Endothelial cell (in vitro differentiated cells): ENCODE data around the gene BCL2. TPM values are rescaled to one million over a fixed set of nuclear protein-coding genes. Genes with fewer than 3 reads are reported as not detected.
A peak's percentile ranks its signal among the peaks of the same experiment; 100 is the strongest.

ENCODE experiments used
- DNase-seq: peaks from one replicate; pipeline ENCODE4 v3.0.0; 2021; ENCODE audit warnings: low spot score
- H3K27ac Mint-ChIP-seq: one replicate; pipeline ENCODE4 v1.8.0; 2021; ENCODE audit warnings: mixed read lengths, inconsistent platforms; ENCODE audit not compliant: unreplicated experiment
- H3K27me3 Mint-ChIP-seq: one replicate; pipeline ENCODE4 v1.8.0; 2021; ENCODE audit warnings: mild to moderate bottlenecking, moderate library complexity, mixed read lengths, inconsistent platforms; ENCODE audit not compliant: unreplicated experiment
- H3K36me3 Mint-ChIP-seq: one replicate; pipeline ENCODE4 v1.8.0; 2021; ENCODE audit warnings: mild to moderate bottlenecking, low read depth, mixed read lengths, inconsistent platforms; ENCODE audit not compliant: unreplicated experiment
- H3K4me1 Mint-ChIP-seq: one replicate; pipeline ENCODE4 v1.8.0; 2021; ENCODE audit warnings: mild to moderate bottlenecking, mixed read lengths, inconsistent platforms; ENCODE audit not compliant: unreplicated experiment
- H3K4me3 Mint-ChIP-seq: one replicate; pipeline ENCODE4 v1.8.0; 2021; ENCODE audit warnings: mild to moderate bottlenecking, mixed read lengths, inconsistent platforms; ENCODE audit not compliant: unreplicated experiment
- H3K9me3 Mint-ChIP-seq: one replicate; pipeline ENCODE4 v1.8.0; 2021; ENCODE audit warnings: mixed read lengths, inconsistent platforms; ENCODE audit not compliant: unreplicated experiment
- CTCF ChIP-seq: fragments of 200-600 bp; sonication (generic); IDR thresholded peaks from one replicate; pipeline ENCODE4 v1.5.0; 2021; ENCODE audit warnings: antibody characterized with exemption; ENCODE audit not compliant: unreplicated experiment
- total RNA-seq: library from RNA; stranded (reverse); fragmentation: NEBNext Ultra II Directional; extraction: Animal tissue kit (Norgen Biotek cat#: 25700); gene quantifications from one replicate; pipeline ENCODE4 v1.2.1, GENCODE V29; 2021; ENCODE audit not compliant: unreplicated experiment

BCL2 gene
- total RNA-seq, 1 donor from 2014 or later = 9.2 TPM

- peaks cover 27% of the 10 kb centered on the region for H3K4me1 Mint-ChIP-seq
Measured at GRCh38 chr18:63157293-63158011, 162.1 kb downstream of the BCL2 start.

GRCh38 chr18:63155910-63156773 lies 163.4 kb downstream of the BCL2 start:
- TF ChIP-seq CTCF = no peak
- peaks cover 24% of the 10 kb centered on the region for H3K4me1 Mint-ChIP-seq
- DNase-seq = no peak
- H3K27ac Mint-ChIP-seq = no peak overlapping the region
- H3K4me3 Mint-ChIP-seq = no peak overlapping the region
- no peaks in the 10 kb centered on the region for H3K9me3 Mint-ChIP-seq
- H3K36me3 Mint-ChIP-seq = no peaks in the 10 kb centered on the region
- H3K27me3 Mint-ChIP-seq = no peaks in the 10 kb centered on the region

More at GRCh38 chr18:63157293-63158011, 162.1 kb downstream of the BCL2 start:
- no peak for TF ChIP-seq CTCF
- DNase-seq = no peak
- Mint-ChIP-seq H3K36me3 (no peaks in the 10 kb centered on the region), H3K9me3 (no peaks in the 10 kb centered on the region), H3K4me3 (no peak overlapping the region), H3K27me3 (peaks cover 2% of the 10 kb centered on the region), H3K27ac (no peak overlapping the region)

- H3K4me3 Mint-ChIP-seq = no peak overlapping the region
- TF ChIP-seq CTCF = peak; percentile 70
- H3K36me3 Mint-ChIP-seq = no peaks in the 10 kb centered on the region
- peaks cover 17% of the 10 kb centered on the region for H3K4me1 Mint-ChIP-seq
- peak; percentile 82 for DNase-seq
- no peaks in the 10 kb centered on the region for H3K27me3 Mint-ChIP-seq
- no peak overlapping the region for H3K27ac Mint-ChIP-seq
- H3K9me3 Mint-ChIP-seq = no peaks in the 10 kb centered on the region
Measured at GRCh38 chr18:63155169-63155852, 164.3 kb downstream of the BCL2 start.

GRCh38 chr18:63154350-63155152 lies 165.0 kb downstream of the BCL2 start:
- peak overlapping the region; percentile 31 for H3K27ac Mint-ChIP-seq
- H3K4me1 Mint-ChIP-seq = peaks cover 10% of the 10 kb centered on the region
- no peaks in the 10 kb centered on the region for H3K36me3 Mint-ChIP-seq
- H3K4me3 Mint-ChIP-seq = no peak overlapping the region
- DNase-seq = no peak
- no peaks in the 10 kb centered on the region for H3K27me3 Mint-ChIP-seq
- TF ChIP-seq CTCF = no peak
- no peaks in the 10 kb centered on the region for H3K9me3 Mint-ChIP-seq
